Skeletal muscle cell (primary cell): Measurements from ENCODE around the gene KAT2A.
"Not testable (repeated sequence)": the region's sequence is repeated elsewhere in the genome, so short reads cannot be mapped to it uniquely, and the experiment has no call there.

ENCODE experiments used
- DNase-seq: peaks from one replicate; pipeline ENCODE4 v3.0.0-alpha.2; 2010; ENCODE audit warnings: low read depth
- H3K4me3 ChIP-seq: 2 replicates; pipeline ENCODE4 v1.5.1; 2011; ENCODE audit warnings: low read depth, mild to moderate bottlenecking, control low read depth, low read length, moderate library complexity

Gene KAT2A

GRCh38 chr17:42120770-42121769, at the start of gene KAT2A:
TSS of gene KAT2A (minus strand) at chr17:42121367. CDS start at chr17:42121304, 63 bp downstream.
- peak; percentile 39 for DNase-seq
- H3K4me3 ChIP-seq = peak within 1 kb of the TSS; percentile 56

DNA sequence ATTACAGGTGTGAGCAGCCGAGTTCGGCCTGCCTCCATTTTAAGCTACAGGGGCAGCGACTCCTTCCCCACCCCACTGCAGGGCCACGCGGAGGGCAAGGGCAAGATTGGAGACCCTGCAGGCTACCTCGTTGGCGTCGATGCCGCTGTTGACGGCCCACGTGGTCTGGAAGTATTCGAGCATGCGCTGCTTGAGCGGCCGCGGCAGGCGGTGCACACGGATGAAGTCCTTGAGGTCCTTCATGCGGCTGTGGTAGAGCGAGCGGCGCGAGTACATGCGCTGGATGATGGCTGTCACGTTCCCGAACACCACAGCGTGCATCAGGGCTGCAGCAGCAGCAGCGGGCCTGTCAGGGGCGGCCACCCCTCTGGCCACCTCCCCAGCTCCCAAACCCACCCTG, 48.2 kb upstream of the KAT2A start:
- DNase-seq = no peak
- no peak overlapping the region for H3K4me3 ChIP-seq

DNA sequence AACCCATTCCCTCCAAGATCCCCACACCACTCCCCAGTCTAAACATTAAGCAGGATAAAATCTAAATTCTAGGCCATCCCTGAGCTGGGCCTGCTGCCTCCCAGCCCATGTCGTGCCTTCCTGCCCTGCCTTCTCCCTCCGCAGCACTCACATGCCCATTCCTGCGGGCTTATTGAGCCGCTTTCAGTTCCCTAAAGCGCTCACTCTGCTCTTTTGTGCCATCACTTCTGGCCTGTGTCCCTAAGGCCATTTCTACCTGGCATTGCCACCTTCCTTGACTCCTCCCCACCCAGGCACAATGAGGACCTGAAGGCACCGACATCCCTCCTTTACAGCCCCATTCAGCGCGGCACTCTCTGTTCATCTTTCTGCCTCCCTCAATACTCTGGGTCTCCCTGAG, 46.6 kb upstream of the KAT2A start:
- H3K4me3 ChIP-seq = no peak overlapping the region
- no peak for DNase-seq

GRCh38 chr17:42166196-42166763, 45.1 kb upstream of the KAT2A start:
- DNase-seq = no peak
- no peak overlapping the region for H3K4me3 ChIP-seq

DNA sequence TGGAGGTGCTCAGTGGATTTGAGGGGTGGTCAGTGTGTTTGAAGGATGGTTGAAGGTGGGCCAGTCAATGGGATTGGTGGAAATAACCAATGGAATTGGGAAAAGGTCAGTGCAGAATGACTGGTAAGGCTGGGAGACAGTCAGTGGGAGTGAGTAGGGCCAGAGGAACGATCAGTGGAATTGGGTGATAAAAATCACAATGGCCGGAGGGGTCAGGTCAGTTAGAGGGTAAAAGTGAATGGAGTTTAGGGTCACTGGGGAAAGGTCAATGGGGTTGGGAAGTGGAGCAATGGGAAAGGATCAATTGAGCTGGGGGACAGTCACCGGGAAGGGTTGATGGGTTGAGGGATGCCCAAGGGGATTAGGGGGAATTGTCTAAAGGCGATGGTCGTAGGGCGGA, 44.6 kb upstream of the KAT2A start:
- no peak for DNase-seq
- no peak overlapping the region for H3K4me3 ChIP-seq

GRCh38 chr17:42163696-42164407, 42.7 kb upstream of the KAT2A start:
- DNase-seq = no peak
- H3K4me3 ChIP-seq = no peak overlapping the region

GRCh38 chr17:42163113-42163512, 41.9 kb upstream of the KAT2A start:
- DNase-seq = no peak
- no peak overlapping the region for H3K4me3 ChIP-seq

DNA sequence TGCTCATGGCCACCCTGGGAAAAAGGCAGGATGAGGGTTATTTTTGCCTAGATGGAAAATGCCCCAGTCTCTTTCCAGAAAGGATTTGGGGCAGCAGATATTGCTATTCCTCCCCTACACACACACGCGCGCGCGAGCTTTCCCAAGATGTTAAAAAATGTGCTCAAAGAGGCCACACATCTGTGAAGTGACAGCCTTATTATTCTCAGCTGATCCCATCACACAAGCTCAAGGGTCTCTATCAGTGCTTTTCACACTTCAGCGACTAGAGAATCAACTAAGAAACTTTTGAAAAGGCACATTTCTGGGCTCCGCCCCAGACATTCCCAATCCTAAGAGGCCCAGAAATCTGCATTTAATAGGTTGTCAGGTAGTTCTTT, 39.4 kb upstream of the KAT2A start:
- DNase-seq = no peak
- H3K4me3 ChIP-seq = no peak overlapping the region

DNA sequence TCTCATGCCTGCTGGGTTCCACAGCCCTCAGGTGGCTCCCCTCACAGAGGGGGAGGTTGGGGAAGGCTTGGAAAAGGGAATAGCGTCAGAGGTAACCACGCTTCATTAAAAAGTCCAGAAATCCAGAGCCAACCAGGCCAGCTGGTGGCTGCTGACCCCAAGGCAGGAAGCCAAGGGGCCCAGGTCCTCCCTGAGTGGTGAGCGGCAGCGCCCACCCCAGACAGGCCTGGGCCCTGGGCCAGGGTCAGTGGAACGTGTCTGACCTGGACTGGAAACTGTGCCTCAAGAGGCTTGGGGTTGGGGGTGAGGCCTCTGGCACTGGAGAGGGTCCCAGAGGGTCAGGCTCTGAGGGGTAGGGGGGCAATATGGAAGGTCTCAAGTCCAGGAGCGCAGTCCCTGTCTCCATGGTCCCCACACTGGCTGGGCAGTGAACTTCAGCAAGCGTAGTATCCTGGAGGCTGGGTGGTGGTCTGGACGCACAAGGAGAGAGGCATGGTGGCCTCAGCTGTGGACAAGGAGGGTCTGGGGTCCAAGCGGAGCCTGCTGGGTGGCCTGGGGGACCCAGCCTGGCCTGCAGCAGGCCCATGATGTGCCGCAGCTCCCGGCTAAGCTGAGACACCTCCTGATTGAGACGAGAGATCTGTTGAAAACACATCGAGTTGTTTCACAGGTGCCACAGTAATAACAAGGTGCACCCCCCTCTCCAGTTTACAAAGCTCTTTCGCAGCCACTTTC, 38.8 kb upstream of the KAT2A start:
- no peak overlapping the region for H3K4me3 ChIP-seq
- no peak for DNase-seq

DNA sequence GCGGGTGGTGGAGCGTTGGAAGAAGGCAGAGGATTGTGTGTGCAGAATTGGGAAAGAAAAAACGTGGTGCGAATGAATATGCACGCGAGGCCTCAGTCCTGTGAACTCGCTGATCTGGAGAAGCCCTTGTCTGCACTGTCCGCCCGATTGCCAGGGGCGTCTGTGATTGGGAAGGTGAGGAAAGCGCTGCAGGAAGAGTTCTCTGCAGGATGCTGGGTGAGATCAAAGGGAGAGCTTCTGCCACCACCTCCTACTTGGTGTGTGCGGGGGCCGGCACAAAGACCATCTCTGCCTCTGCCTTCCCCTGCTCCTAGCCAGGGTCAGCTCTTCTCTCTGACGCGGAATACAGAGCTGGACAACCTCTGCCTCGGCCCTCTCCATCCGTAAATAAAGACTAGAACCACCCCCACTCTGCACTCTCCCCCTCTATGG, 34.5 kb upstream of the KAT2A start:
- peak overlapping the region; percentile 76 for H3K4me3 ChIP-seq
- no peak for DNase-seq

GRCh38 chr17:42153919-42154742, 33.0 kb upstream of the KAT2A start:
- no peak for DNase-seq
- H3K4me3 ChIP-seq = peak overlapping the region; percentile 76

DNA sequence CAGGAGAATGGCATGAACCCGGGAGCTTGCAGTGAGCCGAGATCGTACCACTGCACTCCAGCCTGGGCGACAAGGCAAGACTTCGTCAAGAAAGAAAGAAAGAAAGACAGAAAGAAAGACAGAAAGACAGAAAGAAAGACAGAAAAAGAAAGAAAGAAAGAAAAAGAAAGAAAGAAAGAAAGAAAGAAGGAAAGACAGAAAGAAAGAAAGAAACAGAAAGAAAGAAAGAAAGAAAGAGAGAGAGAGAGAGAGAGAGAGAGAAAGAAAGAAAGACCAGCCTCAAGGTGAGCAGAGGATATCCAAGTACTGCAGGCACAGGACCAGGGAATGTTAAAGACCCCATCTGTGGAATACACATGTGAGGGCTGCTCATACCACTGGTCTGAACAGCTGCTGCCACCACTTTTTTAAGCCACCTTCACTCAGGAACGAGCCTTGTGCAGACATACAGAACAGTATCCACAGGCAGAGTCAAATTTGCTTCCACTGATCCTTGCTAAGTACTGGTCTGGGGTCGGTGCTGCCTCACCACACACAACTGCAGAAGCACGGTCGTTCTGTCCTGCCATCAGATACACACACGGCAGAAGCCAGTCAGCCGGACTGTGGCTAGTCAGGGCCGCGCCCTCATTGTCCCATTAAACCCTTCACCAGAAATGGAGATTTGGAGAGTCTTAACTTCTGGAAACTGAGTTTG, 25.9 kb upstream of the KAT2A start:
- H3K4me3 ChIP-seq = no peak overlapping the region
- DNase-seq = no peak

DNA sequence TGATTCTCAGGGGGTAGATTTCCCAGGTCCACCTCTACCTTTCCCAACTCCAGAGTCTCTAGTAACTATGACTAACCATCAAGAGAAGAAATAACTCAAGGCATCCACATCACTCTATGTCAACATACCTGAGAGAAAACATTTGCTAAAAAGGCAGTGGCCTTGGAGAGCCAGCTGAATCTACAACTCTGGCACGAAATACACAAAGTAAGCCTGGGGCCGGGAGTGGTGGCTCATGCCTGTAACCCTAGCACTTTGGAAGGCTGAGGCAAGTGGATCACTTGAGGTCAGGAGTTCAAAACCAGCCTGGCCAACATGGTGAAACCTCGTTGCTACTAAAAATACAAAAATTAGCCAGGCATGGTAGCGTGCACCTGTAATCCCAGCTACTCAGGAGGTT, 22.0 kb upstream of the KAT2A start:
- DNase-seq, H3K4me3 ChIP-seq: not testable (repeated sequence)

DNA sequence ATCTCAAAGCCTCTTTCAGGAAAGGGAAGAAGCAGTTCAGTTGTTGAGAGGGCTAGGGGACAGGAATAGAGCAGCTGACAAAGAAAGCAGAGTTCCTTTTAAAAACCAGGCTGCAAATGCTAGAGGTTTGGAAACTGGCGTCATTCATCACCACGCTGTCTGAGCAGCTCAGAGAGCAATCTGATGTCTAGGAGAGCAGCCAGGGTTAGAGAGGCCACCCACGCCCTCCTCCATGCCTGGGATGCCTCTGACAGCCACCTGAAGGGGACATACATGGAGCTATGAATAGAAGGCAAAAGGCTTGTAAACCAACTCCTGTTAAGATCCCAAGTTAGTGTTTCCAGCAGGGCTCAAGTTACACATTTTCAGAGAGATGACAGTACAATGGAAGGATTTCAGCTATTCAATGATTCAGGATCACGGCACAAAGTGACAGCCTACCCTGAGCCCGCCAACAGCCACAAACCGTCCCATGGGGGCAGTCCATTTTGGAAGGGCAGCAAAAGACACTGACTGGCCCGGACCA, 21.3 kb upstream of the KAT2A start:
- DNase-seq = peak; percentile 31
- H3K4me3 ChIP-seq = no peak overlapping the region

- no peak overlapping the region for H3K4me3 ChIP-seq
- DNase-seq = no peak
Observed at GRCh38 chr17:42141382-42141781, 20.2 kb upstream of the KAT2A start.

GRCh38 chr17:42140690-42141089, 19.5 kb upstream of the KAT2A start:
- not testable (repeated sequence) for H3K4me3 ChIP-seq, DNase-seq

DNA sequence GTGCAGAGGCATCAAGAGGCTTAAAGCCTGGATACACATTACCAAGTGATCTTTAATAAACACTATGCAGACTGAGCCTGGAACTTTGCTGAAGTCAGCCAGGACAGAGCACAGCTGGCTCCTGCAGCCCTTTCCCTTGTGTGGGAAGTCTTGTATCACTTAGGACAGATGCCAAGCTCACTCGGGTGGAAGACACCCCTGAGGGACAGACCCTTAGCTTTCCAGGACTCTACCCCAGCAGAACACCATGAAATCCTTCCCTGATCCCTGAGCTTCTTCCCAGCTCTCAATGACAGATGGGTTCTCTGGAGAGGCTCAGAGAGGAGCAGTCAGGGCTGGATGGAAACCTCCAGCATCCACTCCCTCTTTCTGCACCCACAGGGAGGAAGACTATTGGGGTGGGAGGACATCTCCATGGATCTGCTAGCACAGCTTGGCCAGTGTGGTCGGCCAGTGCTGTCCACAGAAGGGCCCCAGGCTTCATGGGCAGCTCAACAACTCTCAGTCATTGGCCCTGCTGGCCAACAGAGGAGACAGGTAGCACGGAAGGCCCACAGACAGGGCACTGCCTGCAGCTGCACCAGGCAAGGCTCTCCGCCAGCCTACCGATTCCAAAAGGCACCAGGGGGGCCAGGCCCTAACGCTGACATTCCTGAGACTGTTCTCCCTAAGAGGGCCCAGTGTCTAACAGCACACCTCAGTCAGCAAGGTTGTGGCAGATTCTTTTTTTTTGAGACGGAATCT, 17.8 kb upstream of the KAT2A start:
- H3K4me3 ChIP-seq = no peak overlapping the region
- DNase-seq = no peak
